Ramos (cell line): ENCODE measurements around the gene UPF2.
"Not testable (repeated sequence)": the region's sequence is repeated elsewhere in the genome, so short reads cannot be mapped to it uniquely, and the experiment has no call there.

Experiments
- in situ Hi-C: fragments of 300-500 bp; cut with MboI; formaldehyde crosslinking; loops from one replicate; pipeline ENCODE4 v1.14.3; 2022; ENCODE audit warnings: low sequenced_read_pairs; ENCODE audit not compliant: unreplicated experiment

The UPF2 gene

DNA sequence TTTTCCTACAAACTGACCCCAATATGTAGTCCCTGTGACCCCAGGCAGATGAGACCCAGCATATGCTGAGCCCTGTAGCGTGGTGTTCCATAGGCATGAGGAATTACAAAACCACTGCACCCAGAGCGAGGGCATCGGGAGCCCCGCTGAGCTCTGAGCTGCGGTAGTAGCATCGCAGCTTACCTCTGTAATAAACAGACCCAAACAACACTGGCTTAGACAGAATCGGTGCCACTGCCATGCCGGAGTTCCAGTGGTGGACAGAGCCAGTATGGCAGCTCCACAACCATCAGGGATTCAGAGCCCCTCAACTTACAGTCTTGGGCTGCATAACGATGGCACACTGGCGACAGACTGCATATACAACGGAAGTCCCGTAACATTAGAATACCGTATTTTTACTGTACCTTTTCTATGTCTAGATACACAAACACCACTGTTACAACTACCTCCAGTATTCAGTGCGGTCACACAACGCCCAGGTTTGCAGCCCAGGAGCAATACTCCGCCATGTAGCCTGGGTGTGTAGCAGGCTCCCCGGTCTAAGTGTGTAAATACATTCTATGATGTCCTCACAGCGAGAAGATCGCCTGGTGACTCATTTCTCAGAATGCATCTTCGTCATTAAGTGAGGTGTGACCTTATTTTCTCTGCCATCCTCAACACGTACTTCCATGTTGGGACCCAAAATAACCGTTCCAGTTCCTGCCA, 150.7 kb downstream of the UPF2 start:
- in situ Hi-C loops, result no loop called here

DNA sequence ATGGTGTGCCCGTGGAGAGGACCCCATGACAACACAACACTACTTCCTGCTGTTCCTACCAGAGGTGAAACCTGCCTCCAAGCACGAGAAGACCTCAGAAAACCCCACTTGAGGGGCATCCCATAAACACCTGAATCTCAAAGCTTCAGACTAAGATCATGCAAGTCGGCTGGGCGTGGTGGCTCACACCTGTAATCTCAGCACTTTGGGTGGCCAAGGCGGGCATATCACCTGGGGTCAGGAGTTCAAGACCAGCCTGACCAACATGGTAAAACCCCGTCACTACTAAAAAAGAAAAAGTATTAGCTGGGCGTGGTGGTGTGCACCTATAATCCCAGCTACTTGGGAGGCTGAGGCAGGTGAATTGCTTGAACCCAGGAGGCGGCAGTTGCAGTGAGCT, 153.3 kb downstream of the UPF2 start:
- in situ Hi-C loops, result not testable (repeated sequence)

DNA sequence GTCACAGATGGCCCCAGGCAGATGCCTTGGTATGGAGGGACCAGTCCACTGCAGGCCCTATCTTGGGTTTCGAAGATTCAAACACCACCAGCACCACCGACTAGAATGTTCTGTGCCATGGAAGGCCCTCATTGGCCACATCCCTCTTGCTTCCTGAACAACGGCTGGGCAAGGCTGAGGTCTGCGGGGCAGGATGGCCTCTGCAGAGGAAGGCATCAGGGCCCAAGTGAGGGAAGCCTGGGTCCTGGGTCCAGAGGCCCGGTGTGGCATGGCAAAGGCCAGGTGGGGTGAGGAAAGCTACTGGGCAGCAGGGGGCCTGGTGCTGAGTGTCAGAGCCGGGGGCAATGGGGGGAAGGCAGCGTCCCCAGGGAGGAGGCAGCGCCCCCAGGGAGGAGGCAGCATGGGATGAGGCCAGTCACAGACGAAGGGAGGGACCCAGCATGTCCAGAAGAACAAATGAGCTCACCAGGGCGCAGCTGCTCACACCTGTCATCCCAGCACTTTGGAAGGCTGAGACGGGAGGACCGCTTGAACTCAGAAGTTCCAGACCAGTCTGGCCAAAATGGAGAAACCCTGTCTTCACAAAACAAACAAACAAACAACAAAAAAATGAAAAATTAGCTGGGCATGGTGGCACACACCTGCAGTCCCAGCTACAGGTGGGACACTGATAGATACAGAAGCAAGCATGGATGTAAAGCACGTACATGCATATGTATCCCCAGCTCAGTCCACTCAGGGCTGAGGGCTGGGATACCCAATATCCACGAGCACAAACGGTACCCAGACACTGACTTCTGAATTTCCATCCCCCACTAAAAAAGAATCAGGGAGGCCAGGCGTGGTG, 155.0 kb downstream of the UPF2 start:
- in situ Hi-C loops, result no loop called here

DNA sequence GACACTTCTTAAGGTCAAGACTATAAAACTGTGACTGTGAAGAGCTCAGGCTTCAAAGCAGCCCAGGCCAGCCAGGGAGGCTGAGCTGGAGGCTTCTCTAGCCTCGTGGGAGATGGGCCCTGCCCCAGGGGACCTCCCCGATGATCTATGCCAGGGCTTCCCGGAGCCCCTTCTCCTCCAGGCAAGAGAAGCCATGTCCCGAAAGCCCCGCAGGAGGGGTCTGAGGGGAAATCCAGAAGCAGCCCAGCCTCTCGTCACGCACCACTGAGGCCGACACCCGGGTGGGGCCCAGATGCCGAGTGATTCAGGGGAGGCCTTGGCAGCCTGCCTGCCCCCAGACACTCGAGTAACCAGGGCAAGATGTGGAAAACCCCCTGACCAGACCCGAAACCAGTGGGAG, 155.8 kb downstream of the UPF2 start:
- in situ Hi-C loops, result no loop called here

DNA sequence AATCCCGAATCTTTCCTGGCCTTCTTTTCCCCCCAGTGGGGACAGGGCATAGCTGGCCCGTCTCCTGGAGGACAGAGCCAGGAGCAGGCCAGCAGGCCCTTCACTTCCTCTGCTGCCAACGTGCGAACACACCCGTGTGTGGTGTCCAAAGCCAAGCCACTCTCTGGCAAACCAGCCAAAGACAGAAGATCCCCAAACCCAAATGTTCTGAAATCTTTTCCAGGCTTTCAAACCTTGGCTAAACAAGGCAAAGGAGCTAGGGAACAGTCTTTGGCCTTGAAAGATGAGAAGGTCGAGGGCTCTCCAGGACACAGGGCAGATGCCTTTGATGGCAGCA, 156.5 kb downstream of the UPF2 start:
- in situ Hi-C loops, result no loop called here

DNA sequence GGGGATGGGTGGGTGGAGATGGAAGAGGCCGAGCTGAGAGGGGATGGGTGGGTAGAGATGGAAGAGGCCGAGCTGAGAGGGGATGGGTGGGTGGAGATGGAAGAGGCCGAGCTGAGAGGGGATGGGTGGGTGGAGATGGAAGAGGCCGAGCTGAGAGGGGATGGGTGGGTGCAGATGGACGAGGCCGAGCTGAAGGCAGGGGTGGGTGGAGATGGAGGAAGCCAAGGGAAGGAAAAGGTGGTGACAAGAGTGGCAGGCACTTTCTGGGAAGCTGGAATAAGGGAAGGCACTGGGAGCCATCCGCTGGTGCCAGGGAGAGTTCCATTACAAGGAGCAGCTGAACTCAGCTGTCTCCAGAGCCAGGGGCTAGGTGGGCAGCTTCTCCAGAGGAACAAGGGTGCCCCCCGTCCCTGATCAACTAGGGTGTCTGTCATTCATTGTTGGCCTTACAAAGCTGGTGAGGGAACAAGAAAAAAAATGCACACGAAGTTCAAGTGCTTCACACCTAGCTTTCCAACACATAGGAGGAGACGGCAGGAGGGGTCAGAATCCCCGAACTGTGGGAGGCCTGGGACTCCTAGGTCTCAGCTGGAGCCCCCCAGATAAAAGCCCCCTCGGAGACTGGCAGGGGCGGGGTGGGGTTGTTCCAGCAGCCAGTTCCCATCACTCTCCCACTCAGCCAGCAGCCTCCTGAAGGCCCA, 157.0 kb downstream of the UPF2 start:
- in situ Hi-C loops, result no loop called here

DNA sequence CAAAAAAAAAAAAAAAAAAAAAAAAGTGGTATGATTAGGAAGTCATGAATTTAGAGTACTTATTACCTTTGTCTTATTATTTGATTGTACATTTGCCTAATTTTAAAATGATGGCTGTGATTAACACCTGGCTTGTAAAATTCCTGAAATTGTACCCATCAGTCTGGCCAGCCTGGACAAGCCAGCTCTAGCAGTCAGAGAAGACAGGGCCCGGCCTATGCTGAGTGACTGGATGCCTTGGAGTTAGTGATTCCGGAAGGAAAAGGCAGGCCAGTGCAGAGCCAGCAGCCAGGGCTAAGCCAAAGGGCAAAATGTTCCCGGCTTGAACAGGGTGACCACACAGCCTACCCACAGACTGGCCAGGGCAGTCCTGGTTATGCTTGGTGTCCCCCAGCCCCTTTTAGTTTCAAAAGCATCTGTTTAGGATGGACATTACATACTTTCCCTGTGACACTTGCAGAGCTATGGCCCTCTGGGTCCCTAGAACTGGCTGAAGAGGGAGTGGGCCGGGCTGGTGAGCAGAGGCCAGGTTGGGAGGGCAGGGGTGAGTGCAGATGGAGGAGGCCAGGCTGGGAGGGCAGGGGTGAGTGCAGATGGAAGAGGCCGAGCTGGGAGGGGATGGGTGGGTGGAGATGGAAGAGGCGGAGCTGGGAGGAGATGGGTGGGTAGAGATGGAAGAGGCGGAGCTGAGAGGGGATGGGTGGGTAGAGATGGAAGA, 157.7 kb downstream of the UPF2 start:
- in situ Hi-C loops, result no loop called here

DNA sequence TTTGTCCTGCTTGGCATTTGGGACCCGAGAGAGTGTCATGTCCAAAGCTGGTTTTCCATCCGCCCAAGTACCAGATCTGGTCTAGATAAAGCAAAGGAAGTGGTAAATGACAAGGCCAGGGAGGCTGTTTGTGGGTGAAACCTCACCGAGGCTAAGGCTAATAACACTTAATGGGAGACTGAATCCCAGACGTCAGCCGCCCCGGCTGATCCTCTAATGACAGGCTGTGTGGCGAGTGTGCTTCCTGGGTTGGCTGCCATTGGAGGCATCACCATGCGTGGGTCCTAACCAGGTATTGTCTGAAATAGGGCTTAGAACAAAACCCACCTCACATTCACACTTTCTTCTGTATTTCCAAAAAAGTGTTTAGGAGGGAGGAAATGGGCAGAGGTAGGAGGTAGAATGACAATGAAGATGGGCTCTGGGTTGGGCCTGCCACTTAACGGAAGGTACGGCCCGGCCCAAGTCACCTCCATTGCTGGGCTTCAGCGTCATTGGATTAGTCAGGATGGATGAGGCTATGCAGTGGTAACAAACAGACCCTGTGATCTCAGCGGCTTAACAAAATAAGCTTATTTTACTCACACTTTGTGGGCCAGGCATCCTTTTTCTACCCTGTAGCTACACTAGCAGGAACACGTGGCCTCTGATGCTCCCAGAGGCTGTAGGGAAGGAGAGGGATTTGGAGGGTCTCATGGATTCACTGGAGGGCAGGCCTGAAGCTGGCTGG, 159.8 kb downstream of the UPF2 start:
- in situ Hi-C loops, result no loop called here

DNA sequence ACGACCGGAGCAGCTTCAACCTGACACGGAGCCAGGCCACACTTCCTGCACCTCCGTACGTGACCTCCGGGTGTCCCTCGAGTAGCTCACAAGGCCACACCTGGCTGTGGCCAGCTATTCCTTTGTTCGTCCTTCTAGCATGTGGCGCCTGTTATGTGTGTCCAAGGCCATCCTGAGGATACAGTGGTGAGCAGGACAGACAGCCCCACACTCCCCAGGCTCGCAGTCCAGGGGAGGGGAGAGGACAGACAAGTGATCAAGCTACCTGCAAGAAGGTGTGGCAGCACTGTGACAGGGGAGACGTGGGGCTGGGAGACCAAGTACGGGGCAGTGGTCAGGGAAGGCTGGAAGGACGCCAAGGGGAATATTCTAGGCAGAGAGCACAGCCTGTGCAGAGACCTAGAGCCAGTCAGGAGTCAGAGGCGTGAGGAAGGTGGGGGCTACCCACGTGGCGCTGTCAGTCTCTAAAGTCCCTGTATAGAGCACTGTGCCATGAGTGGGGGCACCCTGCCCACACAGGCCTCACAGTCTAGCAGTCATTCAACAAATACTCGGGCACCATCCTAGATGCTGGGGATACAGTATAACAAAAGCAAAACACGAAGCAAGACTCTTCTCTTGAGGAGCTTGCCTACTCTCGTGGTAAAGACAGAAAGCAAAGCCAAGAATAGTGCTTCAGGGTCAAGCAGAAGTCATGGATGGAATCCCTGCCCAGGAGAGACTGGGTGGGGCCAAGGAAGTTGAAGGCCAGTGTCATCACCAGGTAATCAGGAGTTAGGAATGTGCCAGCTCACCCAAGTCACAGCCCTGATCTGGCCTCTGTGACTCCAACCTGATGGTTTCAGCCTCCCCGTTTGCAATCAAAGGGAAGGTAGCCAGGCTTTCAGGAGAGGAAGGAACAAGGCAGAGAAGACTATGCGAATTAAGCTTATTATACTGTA, 160.9 kb downstream of the UPF2 start:
- in situ Hi-C loops, result no loop called here

DNA sequence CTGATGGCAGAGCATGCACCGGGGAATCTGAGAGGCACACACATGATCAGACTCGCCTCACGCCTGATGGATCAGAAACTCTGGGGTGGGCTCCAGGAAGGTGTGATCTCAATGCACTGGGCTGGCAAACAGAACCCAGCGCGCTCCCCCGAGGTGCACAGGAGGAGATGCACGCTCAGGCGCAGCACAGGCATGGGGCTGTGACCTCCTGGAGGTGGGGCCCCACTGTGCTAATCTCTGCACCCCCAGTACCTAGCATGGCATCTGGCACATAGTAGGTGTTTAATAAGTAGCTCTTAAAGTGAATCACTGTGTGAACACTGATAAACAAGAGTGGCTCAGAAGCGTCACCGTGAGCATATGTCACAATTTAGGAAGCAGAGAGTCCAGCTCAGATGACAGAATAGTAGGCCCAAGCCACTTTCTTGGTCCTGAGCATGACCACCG, 161.6 kb downstream of the UPF2 start:
- in situ Hi-C loops, result no loop called here

DNA sequence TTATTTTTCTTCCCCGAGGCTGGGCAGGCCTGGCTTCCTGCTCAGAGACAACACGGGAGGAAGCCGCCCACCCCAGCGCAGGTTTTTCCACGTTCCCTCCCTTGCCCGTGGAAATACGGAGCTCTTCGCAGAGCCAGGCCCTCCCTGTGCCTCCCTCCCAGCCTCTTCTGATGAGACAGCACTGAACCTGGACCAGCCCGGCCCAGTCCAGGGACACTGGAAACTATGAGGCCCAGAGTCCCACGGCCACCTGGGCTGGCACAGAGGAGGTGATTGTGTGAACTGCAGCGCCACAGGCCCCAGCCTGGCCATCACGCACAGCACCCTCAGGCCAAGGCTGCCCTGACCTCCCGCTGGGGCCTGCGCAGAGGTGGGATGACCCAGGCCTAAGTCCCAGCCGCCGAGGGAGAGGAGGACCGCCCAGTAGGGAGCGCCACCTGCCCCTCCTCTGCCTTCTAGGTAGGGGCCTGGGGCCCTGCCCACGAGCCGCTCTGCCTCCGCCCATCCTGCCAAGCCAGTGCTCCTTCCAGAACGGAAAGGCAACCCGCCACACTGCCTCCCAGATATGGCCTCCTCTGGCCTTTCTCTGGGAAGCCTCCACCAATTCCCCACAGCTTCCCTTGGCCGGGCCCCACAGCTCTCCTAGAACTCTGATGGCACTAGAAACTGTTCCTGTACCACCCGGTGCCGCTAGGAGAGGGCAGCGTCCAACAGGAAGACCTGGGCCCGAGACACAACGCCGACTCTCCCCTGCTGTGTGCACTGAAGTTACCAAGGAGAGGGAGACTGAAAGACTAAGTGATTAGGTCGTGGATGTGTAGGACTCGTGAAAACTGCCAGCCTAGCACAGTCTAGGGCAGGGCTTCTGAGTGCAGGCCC, 162.2 kb downstream of the UPF2 start:
- in situ Hi-C loops, result no loop called here

DNA sequence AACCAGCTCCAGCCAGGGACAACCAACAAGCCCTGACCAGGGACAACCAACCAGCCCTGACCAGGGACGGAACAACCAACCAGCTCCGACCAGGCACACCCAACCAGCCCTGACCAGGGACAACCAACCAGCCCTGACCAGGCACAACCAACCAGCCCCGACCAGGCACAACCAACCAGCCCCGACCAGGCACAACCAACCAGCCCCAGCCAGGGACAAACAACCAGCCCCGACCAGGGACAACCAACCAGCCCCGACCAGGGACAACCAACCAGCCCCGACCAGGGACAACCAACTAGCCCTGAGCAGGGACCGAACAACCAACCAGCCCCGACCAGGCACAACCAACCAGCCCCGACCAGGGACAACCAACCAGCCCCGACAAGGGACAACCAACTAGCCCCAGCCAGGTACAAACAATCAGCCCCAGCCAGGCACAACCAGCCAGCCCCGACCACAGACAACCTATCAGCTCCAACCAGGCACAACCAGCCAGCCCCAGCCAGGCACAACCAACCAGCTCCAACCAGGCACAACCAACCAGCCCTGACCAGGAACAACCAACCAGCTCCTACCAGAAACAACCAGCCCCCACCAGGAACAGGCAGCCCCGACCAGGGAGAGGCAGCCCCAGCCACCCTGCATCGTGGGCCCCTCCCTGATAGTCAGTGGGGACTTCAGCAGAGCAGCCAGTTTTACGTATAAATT, 163.1 kb downstream of the UPF2 start:
- in situ Hi-C loops, result no loop called here

DNA sequence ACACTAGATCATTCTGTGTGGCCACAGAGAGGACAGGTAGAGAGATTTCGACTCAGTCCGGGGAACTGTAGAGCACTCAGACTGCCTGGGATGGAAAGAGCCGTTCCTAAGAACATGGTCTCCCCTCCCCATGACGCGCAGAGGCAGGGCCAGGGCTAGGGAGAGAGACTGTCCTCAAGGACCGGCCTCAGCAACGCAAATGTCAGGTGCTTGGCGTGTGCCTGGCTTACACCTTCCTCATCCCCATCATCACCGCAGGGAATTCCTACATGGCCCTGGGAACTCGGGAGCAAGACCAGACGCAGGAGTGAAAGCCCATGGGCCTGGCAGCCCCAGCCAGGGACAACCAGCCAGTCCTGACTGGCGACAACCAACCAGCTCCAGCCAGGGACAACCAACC, 163.8 kb downstream of the UPF2 start:
- in situ Hi-C loops, result no loop called here

DNA sequence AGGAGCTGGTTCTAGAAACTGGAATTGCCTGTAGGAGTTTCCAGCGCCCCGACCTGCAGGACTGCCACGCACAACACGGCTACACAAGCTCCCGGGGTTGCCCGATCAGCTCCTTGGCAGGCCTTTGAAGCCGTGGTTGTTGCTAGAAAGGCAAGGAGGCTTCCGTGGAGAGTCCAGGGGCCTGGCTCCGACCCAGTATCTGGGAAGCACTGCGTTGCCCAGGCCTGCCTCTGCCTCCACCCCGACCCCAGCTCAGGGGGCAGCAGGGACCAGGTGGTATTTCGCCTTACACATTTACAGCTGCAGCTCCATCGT, 165.1 kb downstream of the UPF2 start:
- in situ Hi-C loops, result no loop called here

DNA sequence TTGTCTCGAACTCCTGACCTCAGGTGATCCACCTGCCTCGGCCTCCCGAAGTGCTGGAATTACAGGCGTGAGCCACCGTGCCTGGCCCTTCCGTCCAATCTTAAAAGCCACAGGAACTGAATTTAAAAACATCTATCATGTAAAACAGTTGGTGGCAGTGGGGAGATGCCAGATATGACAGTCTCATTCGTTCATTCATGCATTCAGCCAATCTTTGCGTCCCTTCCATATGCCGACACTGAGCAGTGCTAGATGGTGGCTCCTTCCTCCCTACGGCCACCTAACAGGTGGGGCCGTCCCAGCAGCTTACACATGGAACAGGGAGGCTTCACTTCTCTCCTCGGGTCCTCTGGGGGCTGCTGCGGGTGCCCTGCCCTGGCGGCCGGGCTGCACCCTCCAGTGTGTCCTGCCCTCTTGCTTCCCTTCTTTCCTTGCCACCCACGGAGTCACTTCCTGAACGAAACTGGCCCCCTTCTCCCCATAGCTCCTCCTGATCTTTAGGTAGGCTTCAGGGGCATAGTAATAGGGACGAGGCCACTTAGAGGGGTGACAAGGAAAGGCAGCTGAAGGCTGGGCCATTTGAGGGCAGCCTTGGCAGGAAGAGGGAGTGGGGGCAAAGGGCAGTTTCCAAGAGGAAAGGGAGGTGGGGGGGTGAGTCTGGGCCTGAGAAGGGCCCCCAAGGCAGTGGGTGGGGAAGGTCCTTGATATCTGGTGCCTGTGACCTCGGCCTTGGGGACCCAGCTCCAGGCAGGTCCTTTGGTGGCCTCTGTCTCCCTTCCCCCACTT, 165.6 kb downstream of the UPF2 start:
- in situ Hi-C loops, result no loop called here

DNA sequence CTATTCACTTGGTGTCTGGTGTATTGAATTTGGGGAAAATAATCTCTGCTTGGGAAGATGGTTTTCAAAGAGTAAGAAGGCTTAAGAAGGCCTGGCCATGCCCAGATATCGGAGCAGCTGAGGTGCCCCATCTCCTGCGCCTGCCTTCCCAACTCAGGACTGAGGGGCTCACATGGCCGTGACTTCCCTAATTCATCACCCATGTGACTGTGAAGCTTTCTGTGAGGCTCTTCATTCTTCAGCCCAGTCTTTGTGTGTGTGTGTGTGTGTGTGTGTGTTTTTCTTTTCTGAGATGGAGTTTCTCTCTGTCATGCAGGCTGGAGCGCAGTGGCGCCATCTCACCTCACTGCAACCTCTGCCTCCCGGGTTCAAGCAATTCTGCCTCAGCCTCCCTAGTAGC, 166.3 kb downstream of the UPF2 start:
- in situ Hi-C loops, result no loop called here
